GM12878 (cell line): ENCODE data around the gene RIN2. TPM values are rescaled to one million over a fixed set of nuclear protein-coding genes. Genes with fewer than 3 reads are reported as not detected.

Experiments used
- ATAC-seq: fragments of 200-7000 bp; cut with Tn5 transposase; 3 replicates; pipeline ENCODE4 v1.9.1; 2020; ENCODE audit warnings: mild to moderate bottlenecking, moderate library complexity
- BruUV-seq: library from RNA; stranded (reverse); fragments of 400-500 nt; replicated peaks from 2 replicates; lab custom pipeline; 2021; lab: Mats Ljungman, UMichigan
- CTCF ChIA-PET: fragments of 300-600 bp; sonication (Branson Sonifier 250); formaldehyde crosslinking; extraction: SDS; loops from one replicate; lab custom pipeline; 2021; ENCODE audit warnings: inconsistent platforms; lab: Yijun Ruan, JAX
- POLR2A ChIA-PET: fragments of 350-600 bp; formaldehyde crosslinking; extraction: SDS; loops from one replicate; lab custom pipeline; 2021; ENCODE audit warnings: inconsistent platforms; lab: Charles Lee
- RAD21 ChIA-PET: fragments of 300-600 bp; sonication (Branson Sonifier 250); formaldehyde crosslinking; loops from one replicate; lab custom pipeline; 2023; ENCODE audit warnings: antibody characterized with exemption; ENCODE audit not compliant: unreplicated experiment; lab: Charles Lee
- SMC1A ChIA-PET: fragments of 300-600 bp; sonication (Branson Sonifier 250); formaldehyde crosslinking; loops from one replicate; lab custom pipeline; 2023; ENCODE audit not compliant: unreplicated experiment, uncharacterized antibody; lab: Charles Lee
- DNase-seq: peaks from one replicate; pipeline ENCODE4 v3.0.0-alpha.2; 2011; ENCODE audit warnings: low read depth, low spot score
- FAIRE-seq: peaks from 3 replicates; lab custom pipeline; 2011; peaks lifted over from hg19 to GRCh38; lab: Jason Lieb, UNC
- H2AFZ ChIP-seq: 2 replicates; pipeline ENCODE4 v1.6.0; 2011; ENCODE audit warnings: low read depth, low read length, control low read depth; ENCODE audit not compliant: control insufficient read depth
- H3K27ac ChIP-seq: 2 replicates; pipeline ENCODE4 v1.5.1; 2011; ENCODE audit warnings: control low read depth; ENCODE audit not compliant: control insufficient read depth, insufficient read depth
- H3K27me3 ChIP-seq, 2 experiments: replicated peaks in 1 of 2; 2 replicates each; pipeline versions ENCODE4 v1.6.0 to v1.6.1; 2011; ENCODE audit warnings: low read length in 1 of 2; ENCODE audit not compliant: control insufficient read depth in 2 of 2, insufficient read depth in 2 of 2
- H3K36me3 ChIP-seq, 2 experiments: 2 replicates each; pipeline ENCODE4 v1.5.1; 2011; ENCODE audit warnings: low read length in 1 of 2; ENCODE audit not compliant: control insufficient read depth in 2 of 2, insufficient read depth in 2 of 2
- H3K4me1 ChIP-seq: 2 replicates; pipeline ENCODE4 v1.6.1; 2011; ENCODE audit warnings: mild to moderate bottlenecking, low read length, moderate library complexity, mixed read lengths; ENCODE audit not compliant: control insufficient read depth, insufficient read depth
- H3K4me2 ChIP-seq: 2 replicates; pipeline ENCODE4 v1.6.0; 2011; ENCODE audit warnings: control low read depth; ENCODE audit not compliant: control insufficient read depth, insufficient read depth
- H3K4me3 ChIP-seq: fragments of 200-600 bp; sonication (generic); 2 replicates; pipeline ENCODE4 v1.5.1; 2016
- H3K79me2 ChIP-seq: 2 replicates; pipeline ENCODE4 v1.6.0; 2011; ENCODE audit warnings: low read length; ENCODE audit not compliant: control insufficient read depth, insufficient read depth
- H3K9ac ChIP-seq: 2 replicates; pipeline ENCODE4 v1.8.0; 2011; ENCODE audit warnings: low read length, control low read depth, mixed read lengths; ENCODE audit not compliant: control insufficient read depth, insufficient read depth
- H3K9me3 ChIP-seq: replicated peaks from 3 replicates; pipeline ENCODE4 v1.5.1; 2011; ENCODE audit warnings: mild to moderate bottlenecking, low read length; ENCODE audit not compliant: control insufficient read depth, insufficient read depth
- H4K20me1 ChIP-seq: 2 replicates; pipeline ENCODE4 v1.6.0; 2011; ENCODE audit not compliant: control insufficient read depth, insufficient read depth
- CREB1 ChIP-seq: IDR thresholded peaks from 2 replicates; pipeline ENCODE4 v1.6.1; 2012; ENCODE audit warnings: low read depth, mild to moderate bottlenecking, inconsistent platforms
- EED ChIP-seq: sonication (generic); IDR thresholded peaks from 2 replicates; pipeline ENCODE4 v1.6.1; 2016; ENCODE audit warnings: antibody characterized with exemption, low read depth
- NFIC ChIP-seq: IDR thresholded peaks from 2 replicates; pipeline ENCODE4 v1.6.1; 2012; ENCODE audit warnings: low read depth, mild to moderate bottlenecking, inconsistent platforms, low read length, moderate library complexity
- NRF1 ChIP-seq: conservative IDR thresholded peaks from 2 replicates; pipeline ENCODE4 v1.6.1; 2011; ENCODE audit warnings: mild to moderate bottlenecking, low read depth, low read length, improper control_type of control experiment
- POLR2AphosphoS2 ChIP-seq: IDR thresholded peaks from 2 replicates; pipeline ENCODE4 v1.6.1; 2011; ENCODE audit warnings: low read depth, mild to moderate bottlenecking, low read length, improper control_type of control experiment, moderate library complexity
- POU2F2 ChIP-seq: IDR thresholded peaks from 3 replicates; pipeline ENCODE4 v1.6.1; 2011; ENCODE audit warnings: low read depth, mild to moderate bottlenecking, low read length, borderline replicate concordance
- SIX5 ChIP-seq: IDR thresholded peaks from 2 replicates; pipeline ENCODE4 v1.6.1; 2011; ENCODE audit warnings: mild to moderate bottlenecking, low read depth, low read length, moderate library complexity; ENCODE audit not compliant: severe bottlenecking
- SMAD1 ChIP-seq: fragments of 450-650 bp; IDR thresholded peaks from 2 replicates; pipeline ENCODE4 v1.6.1; 2018; ENCODE audit warnings: mild to moderate bottlenecking, low read depth; ENCODE audit not compliant: partially characterized antibody
- TAF1 ChIP-seq: IDR thresholded peaks from 2 replicates; pipeline ENCODE4 v1.6.1; 2011; ENCODE audit warnings: mild to moderate bottlenecking, low read depth, low read length, borderline replicate concordance
- YBX1 ChIP-seq: fragments of 450-650 bp; IDR thresholded peaks from 2 replicates; pipeline ENCODE4 v1.6.1; 2016; ENCODE audit warnings: antibody characterized with exemption
- WGBS: methylation state at CpG from one replicate; pipeline ENCODE4 v1.1.6; 2016; ENCODE audit warnings: low lambda C conversion rate; ENCODE audit not compliant: insufficient replicate concordance, insufficient coverage; ENCODE audit errors: missing lambda C conversion rate; 5-methylcytosine and 5-hydroxymethylcytosine counted together
- in situ Hi-C: fragments of 300-500 bp; cut with MboI; formaldehyde crosslinking; loops from 9 replicates; pipeline ENCODE4 v1.14.3; 2018; ENCODE audit warnings: mixed read lengths
- intact Hi-C: fragments of 100-400 bp; cut with micrococcal nuclease; formaldehyde crosslinking; loops from one replicate; pipeline ENCODE4 v1.14.2; 2022; ENCODE audit not compliant: unreplicated experiment
- polyA plus RNA-seq, 11 experiments: library from polyadenylated mRNA; depleted of rRNA in 4 of 11; unstranded in 6 of 11; stranded (reverse) in 5 of 11; fragments of >200 nt; fragmentation: Nextera tagmentation in 4 of 11; fragmentation: Illumina TruSeq in 1 of 11; extraction: Ambion mirVana in 4 of 11; extraction: Trizol in 1 of 11; gene quantifications; 1 replicate in 1 of 11; 2 replicates in 10 of 11; pipeline versions ENCODE4 v1.2.1 to v1.2.3, GENCODE V29; 2011 to 2016; ENCODE audit warnings: inconsistent platforms in 2 of 11, missing spikeins in 2 of 11, low read depth in 1 of 11
- total RNA-seq, 4 experiments: library from RNA; depleted of rRNA in 3 of 4; stranded (reverse); fragments of >200 nt in 3 of 4; fragmentation: Illumina TruSeq in 1 of 4; extraction: Trizol in 1 of 4; gene quantifications; 2 replicates each; pipeline versions ENCODE4 v1.2.1 to v1.2.3, GENCODE V29; 2013 to 2021
- TF ChIP-seq, protein P1 (sequence below): fragments of 150-350 bp; IDR thresholded peaks from 2 replicates; pipeline ENCODE4 v1.6.1; 2014; ENCODE audit warnings: mild to moderate bottlenecking, low read depth, low read length
- TF ChIP-seq, protein P2 (sequence below): fragments of 450-650 bp; IDR thresholded peaks from 2 replicates; pipeline ENCODE4 v1.6.1; 2016; ENCODE audit warnings: mild to moderate bottlenecking
- TF ChIP-seq, protein P3 (sequence below): IDR thresholded peaks from 2 replicates; pipeline ENCODE4 v1.6.1; 2012; ENCODE audit warnings: low read depth, low read length, improper control_type of control experiment
- TF ChIP-seq, protein P4 (sequence below): IDR thresholded peaks from 2 replicates; pipeline ENCODE4 v1.6.1; 2011; ENCODE audit warnings: mild to moderate bottlenecking, low read depth, low read length, moderate library complexity; ENCODE audit not compliant: insufficient replicate concordance

Gene RIN2
- total and polyA plus RNA-seq, 10 of the 15 experiments (the other 5 are each of a cell fraction or from before 2014, with no cell fraction given), result 0.68 to 8.5 (median 4.5) TPM

DNA sequence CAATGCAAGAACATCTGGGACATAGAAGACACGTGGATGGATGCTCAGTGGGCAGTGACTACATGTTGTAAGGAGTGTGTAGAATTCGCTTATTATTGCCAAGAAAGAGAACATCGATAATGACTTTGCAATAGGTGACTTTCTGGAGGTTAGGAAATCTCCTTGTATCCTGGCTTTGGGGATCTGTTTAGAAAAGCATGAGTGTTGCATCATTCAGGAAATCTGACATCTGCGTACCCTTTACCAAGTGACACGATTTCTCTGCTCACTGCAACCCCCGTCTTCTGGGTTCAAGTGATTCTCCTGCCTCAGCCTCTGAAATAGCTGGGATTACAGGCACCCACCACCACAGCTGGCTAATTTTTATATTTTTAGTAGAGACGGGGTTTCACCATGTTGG lies 23.2 kb downstream of the RIN2 start (continued):
- TF ChIP-seq, protein P1, sequence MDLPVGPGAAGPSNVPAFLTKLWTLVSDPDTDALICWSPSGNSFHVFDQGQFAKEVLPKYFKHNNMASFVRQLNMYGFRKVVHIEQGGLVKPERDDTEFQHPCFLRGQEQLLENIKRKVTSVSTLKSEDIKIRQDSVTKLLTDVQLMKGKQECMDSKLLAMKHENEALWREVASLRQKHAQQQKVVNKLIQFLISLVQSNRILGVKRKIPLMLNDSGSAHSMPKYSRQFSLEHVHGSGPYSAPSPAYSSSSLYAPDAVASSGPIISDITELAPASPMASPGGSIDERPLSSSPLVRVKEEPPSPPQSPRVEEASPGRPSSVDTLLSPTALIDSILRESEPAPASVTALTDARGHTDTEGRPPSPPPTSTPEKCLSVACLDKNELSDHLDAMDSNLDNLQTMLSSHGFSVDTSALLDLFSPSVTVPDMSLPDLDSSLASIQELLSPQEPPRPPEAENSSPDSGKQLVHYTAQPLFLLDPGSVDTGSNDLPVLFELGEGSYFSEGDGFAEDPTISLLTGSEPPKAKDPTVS, result no peak
- TF ChIP-seq, protein P2, sequence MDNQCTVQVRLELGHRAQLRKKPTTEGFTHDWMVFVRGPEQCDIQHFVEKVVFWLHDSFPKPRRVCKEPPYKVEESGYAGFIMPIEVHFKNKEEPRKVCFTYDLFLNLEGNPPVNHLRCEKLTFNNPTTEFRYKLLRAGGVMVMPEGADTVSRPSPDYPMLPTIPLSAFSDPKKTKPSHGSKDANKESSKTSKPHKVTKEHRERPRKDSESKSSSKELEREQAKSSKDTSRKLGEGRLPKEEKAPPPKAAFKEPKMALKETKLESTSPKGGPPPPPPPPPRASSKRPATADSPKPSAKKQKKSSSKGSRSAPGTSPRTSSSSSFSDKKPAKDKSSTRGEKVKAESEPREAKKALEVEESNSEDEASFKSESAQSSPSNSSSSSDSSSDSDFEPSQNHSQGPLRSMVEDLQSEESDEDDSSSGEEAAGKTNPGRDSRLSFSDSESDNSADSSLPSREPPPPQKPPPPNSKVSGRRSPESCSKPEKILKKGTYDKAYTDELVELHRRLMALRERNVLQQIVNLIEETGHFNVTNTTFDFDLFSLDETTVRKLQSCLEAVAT, result no peak
- TF ChIP-seq, protein P3, sequence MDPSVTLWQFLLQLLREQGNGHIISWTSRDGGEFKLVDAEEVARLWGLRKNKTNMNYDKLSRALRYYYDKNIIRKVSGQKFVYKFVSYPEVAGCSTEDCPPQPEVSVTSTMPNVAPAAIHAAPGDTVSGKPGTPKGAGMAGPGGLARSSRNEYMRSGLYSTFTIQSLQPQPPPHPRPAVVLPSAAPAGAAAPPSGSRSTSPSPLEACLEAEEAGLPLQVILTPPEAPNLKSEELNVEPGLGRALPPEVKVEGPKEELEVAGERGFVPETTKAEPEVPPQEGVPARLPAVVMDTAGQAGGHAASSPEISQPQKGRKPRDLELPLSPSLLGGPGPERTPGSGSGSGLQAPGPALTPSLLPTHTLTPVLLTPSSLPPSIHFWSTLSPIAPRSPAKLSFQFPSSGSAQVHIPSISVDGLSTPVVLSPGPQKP, result no peak
- TF ChIP-seq NRF1, result no peak

DNA sequence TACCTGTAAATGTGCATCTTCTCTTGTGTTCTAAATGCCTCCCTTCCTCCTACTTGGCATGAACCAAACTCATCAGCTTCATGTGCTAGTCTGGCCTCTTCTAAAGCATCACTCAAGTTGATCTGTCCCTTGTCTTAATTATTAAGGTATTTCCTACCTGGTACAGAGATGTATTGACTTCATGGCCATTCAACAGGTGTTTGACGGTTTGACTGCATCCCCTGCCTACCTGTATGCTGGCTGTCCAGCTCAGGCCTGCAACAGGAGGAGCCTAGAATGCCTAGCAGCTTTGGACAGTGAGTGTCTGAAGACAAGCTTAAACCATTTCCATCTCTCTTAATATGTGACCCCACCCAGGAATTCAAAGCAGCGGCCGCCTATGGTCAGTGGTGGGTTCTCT lies 24.6 kb downstream of the RIN2 start:
- intact Hi-C loops, result loop anchor here (10.0 kb wide), 1 partner anchor 102 kb away; no protein-coding TSS in a partner anchor
- no peaks in the 10 kb centered on the region for H4K20me1 ChIP-seq
- CTCF ChIA-PET, result interaction anchor here (0.8 to 10.8 kb wide), 9 partner anchors 11 to 217 kb away, joined by 3 to 89 read pairs (median 4); no protein-coding TSS in a partner anchor
- no peak for FAIRE-seq
- POLR2A ChIA-PET, result no interaction called here
- no peak overlapping the region for H3K4me2 ChIP-seq
- no peak overlapping the region for H3K27ac ChIP-seq
- WGBS, result 41% methylated on average over 3 of the region's 3 CpGs
- H3K79me2 ChIP-seq, result no peaks in the 10 kb centered on the region
- in situ Hi-C loops, result loop anchor here (5.0 kb wide), 1 partner anchor 215 kb away; no protein-coding TSS in a partner anchor
- no peaks in the 10 kb centered on the region; the same call in 2 of the 3 replicates for H3K9me3 ChIP-seq
- RAD21 ChIA-PET, result interaction anchor here (0.9 to 3.8 kb wide), 6 partner anchors 18 to 211 kb away, joined by 3 to 14 read pairs (median 3); no protein-coding TSS in a partner anchor
- ATAC-seq, result no peak
- SMC1A ChIA-PET, result interaction anchor here (0.6 to 2.8 kb wide), 9 partner anchors 13 to 232 kb away, joined by 3 to 11 read pairs (median 5); no protein-coding TSS in a partner anchor
- peaks cover 12% of the 10 kb centered on the region; the same call in 1 of the 2 replicates for H3K4me1 ChIP-seq
- DNase-seq, result no peak
- no peaks in the 10 kb centered on the region for H3K36me3 ChIP-seq
- H3K27me3 ChIP-seq, result no peaks in the 10 kb centered on the region
- no TSS peak for BruUV-seq
- no peak overlapping the region for H3K4me3 ChIP-seq
- no peak overlapping the region for H3K9ac ChIP-seq
- no peak overlapping the region for H2AFZ ChIP-seq
- TF ChIP-seq SIX5 (no peak), YBX1 (no peak), POU2F2 (no peak), CREB1 (no peak), TAF1 (no peak), POLR2AphosphoS2 (no peak), NFIC (no peak), EED (no peak), SMAD1 (no peak)
- TF ChIP-seq, protein P4, sequence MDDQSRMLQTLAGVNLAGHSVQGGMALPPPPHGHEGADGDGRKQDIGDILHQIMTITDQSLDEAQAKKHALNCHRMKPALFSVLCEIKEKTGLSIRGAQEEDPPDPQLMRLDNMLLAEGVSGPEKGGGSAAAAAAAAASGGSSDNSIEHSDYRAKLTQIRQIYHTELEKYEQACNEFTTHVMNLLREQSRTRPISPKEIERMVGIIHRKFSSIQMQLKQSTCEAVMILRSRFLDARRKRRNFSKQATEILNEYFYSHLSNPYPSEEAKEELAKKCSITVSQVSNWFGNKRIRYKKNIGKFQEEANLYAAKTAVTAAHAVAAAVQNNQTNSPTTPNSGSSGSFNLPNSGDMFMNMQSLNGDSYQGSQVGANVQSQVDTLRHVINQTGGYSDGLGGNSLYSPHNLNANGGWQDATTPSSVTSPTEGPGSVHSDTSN, result no peak
